IPS-20b (cell line): ENCODE measurements around the gene WDR38.

Experiments used
- H3K27ac ChIP-seq: one replicate; pipeline ENCODE4 v1.5.1; 2013; ENCODE audit warnings: low read length
- H3K27me3 ChIP-seq: 2 replicates; pipeline ENCODE4 v1.6.1; 2013; ENCODE audit warnings: mild to moderate bottlenecking, low read length, inconsistent platforms; ENCODE audit not compliant: insufficient read depth
- H3K36me3 ChIP-seq: 2 replicates; pipeline ENCODE4 v1.6.1; 2013; ENCODE audit warnings: low read depth, mild to moderate bottlenecking, inconsistent platforms, low read length, moderate library complexity; ENCODE audit not compliant: insufficient read depth
- H3K4me1 ChIP-seq: 2 replicates; pipeline ENCODE4 v1.6.1; 2013; ENCODE audit warnings: mild to moderate bottlenecking, control low read depth, inconsistent platforms, low read length, moderate library complexity; ENCODE audit not compliant: insufficient read depth
- H3K4me3 ChIP-seq: 2 replicates; pipeline ENCODE4 v1.5.1; 2013; ENCODE audit warnings: mild to moderate bottlenecking, low read length, inconsistent platforms
- H3K9ac ChIP-seq: 2 replicates; pipeline ENCODE4 v1.6.1; 2013; ENCODE audit warnings: low read depth, mild to moderate bottlenecking, inconsistent platforms, low read length, moderate library complexity
- H3K9me3 ChIP-seq: 2 replicates; pipeline ENCODE4 v1.6.1; 2013; ENCODE audit warnings: mild to moderate bottlenecking, low read depth, low read length, inconsistent platforms; ENCODE audit not compliant: insufficient read depth

Gene WDR38, protein sequence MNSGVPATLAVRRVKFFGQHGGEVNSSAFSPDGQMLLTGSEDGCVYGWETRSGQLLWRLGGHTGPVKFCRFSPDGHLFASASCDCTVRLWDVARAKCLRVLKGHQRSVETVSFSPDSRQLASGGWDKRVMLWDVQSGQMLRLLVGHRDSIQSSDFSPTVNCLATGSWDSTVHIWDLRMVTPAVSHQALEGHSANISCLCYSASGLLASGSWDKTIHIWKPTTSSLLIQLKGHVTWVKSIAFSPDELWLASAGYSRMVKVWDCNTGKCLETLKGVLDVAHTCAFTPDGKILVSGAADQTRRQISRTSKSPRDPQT

DNA sequence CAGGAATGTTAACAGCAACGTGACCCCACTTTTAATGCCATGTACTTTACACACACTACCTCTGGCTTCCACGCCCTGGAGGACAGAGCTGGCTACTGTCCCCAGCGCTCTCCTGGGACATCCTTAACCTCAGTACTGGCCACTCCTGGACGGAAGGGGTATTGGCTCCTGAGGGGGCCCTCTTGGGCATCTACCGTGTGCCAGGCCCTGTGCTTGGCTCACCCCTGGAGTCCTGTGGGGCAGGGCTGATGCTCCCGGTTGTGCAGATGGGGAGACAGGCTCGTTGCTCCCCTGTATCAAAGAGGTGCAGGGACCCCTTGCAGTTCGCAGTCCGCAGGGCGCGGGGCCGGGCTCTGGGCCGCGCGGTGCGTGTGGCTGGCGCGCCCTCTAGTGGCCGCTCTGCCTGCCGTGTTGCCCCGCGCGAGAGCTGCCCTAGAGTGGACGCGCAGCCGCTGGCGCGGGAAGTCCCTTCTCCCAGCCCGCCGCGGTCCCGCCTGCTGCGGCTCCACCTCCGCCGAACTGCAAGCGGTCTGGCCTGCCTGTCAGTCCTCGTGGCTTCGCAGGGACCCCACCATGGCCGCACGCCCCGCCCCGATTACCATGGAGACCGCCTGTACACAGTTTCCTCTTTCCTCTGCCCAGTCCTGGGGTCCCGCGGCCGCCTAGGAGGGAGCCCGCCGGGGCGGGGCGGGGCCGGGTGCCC is at the start of gene WDR38:
TSS of gene WDR38 (plus strand) at position 632 of the 703 bp plus-strand sequence. CDS start 72 bp downstream, outside the sequence.
- Histone ChIP-seq H3K27me3 (no peaks in the 10 kb centered on the region), H3K36me3 (peaks cover 14% of the 10 kb centered on the region), H3K9me3 (no peaks in the 10 kb centered on the region), H3K9ac (no peak within 1 kb of the TSS; the same call in 1 of the 2 replicates), H3K4me3 (peak within 1 kb of the TSS; percentile 57), H3K27ac (no peak within 1 kb of the TSS), H3K4me1 (no peaks in the 10 kb centered on the region; the same call in 1 of the 2 replicates)

GRCh38 chr9:124803911-124804310 is 49.3 kb upstream of the WDR38 start:
- Histone ChIP-seq H3K4me1 (0 out of 2 replicates have a peak, but pooled peaks cover 3% of the 10 kb centered on the region), H3K4me3 (no peak overlapping the region), H3K27ac (no peak overlapping the region), H3K27me3 (no peaks in the 10 kb centered on the region), H3K9me3 (no peaks in the 10 kb centered on the region), H3K36me3 (no peaks in the 10 kb centered on the region), H3K9ac (no peak overlapping the region)

- Histone ChIP-seq H3K27ac (no peak overlapping the region), H3K9ac (no peak overlapping the region)
Measured at GRCh38 chr9:124805186-124805585, 48.1 kb upstream of the WDR38 start.

GRCh38 chr9:124808246-124808956 is 44.9 kb upstream of the WDR38 start:
- Histone ChIP-seq H3K9me3 (no peaks in the 10 kb centered on the region), H3K4me1 (peaks cover 15% of the 10 kb centered on the region), H3K9ac (no peak overlapping the region), H3K36me3 (no peaks in the 10 kb centered on the region), H3K27ac (no peak overlapping the region), H3K4me3 (no peak overlapping the region), H3K27me3 (no peaks in the 10 kb centered on the region)

More at GRCh38 chr9:124805186-124805585, 48.1 kb upstream of the WDR38 start:
- no peaks in the 10 kb centered on the region for H3K36me3 ChIP-seq
- no peaks in the 10 kb centered on the region for H3K27me3 ChIP-seq
- H3K4me1 ChIP-seq = peaks cover under 1% of the 10 kb centered on the region; the same call in 1 of the 2 replicates
- no peak overlapping the region for H3K4me3 ChIP-seq
- no peaks in the 10 kb centered on the region for H3K9me3 ChIP-seq

- no peaks in the 10 kb centered on the region for H3K27me3 ChIP-seq
- no peak overlapping the region for H3K9ac ChIP-seq
- H3K27ac ChIP-seq = no peak overlapping the region
- H3K36me3 ChIP-seq = no peaks in the 10 kb centered on the region
- no peaks in the 10 kb centered on the region for H3K9me3 ChIP-seq
- no peak overlapping the region for H3K4me3 ChIP-seq
- peaks cover 15% of the 10 kb centered on the region for H3K4me1 ChIP-seq
Measured at GRCh38 chr9:124809211-124809610, 44.0 kb upstream of the WDR38 start.

GRCh38 chr9:124809741-124810500 is 43.3 kb upstream of the WDR38 start:
- no peaks in the 10 kb centered on the region for H3K9me3 ChIP-seq
- H3K27ac ChIP-seq = peak overlapping the region; percentile 79
- no peak overlapping the region for H3K4me3 ChIP-seq
- peaks cover 15% of the 10 kb centered on the region for H3K4me1 ChIP-seq
- H3K9ac ChIP-seq = peak overlapping the region; percentile 67; the same call in 1 of the 2 replicates
- no peaks in the 10 kb centered on the region for H3K36me3 ChIP-seq
- H3K27me3 ChIP-seq = no peaks in the 10 kb centered on the region

GRCh38 chr9:124810663-124811355 is 42.5 kb upstream of the WDR38 start:
- Histone ChIP-seq H3K4me3 (no peak overlapping the region), H3K9ac (peak overlapping the region; percentile 67; the same call in 1 of the 2 replicates), H3K9me3 (no peaks in the 10 kb centered on the region)

DNA sequence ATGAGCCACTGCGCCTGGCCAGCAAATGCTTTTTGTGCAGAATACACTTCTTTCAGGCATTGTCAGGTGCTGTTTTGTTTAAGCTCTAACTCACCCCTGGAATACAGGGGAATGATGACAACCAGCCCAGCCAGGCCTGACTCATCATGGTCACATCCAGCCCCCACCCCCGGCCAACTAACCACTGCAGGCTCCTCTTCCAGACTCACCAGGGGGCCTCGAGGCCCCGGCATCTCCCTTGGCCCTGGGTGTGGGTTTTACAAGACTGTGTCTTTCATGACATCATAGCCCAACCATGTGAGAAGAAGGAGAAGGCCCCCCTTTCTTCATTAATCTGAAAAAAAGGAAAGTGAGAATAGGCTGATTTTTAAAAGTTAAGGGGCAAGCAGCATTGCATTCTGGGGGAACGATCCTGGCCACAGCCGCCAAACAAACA is 40.8 kb upstream of the WDR38 start:
- no peak overlapping the region for H3K4me3 ChIP-seq
- no peak overlapping the region for H3K9ac ChIP-seq
- H3K27ac ChIP-seq = no peak overlapping the region
- peaks cover 15% of the 10 kb centered on the region for H3K4me1 ChIP-seq
- no peaks in the 10 kb centered on the region for H3K9me3 ChIP-seq
- no peaks in the 10 kb centered on the region for H3K36me3 ChIP-seq
- no peaks in the 10 kb centered on the region for H3K27me3 ChIP-seq

More at GRCh38 chr9:124810663-124811355, 42.5 kb upstream of the WDR38 start:
- peaks cover 15% of the 10 kb centered on the region for H3K4me1 ChIP-seq
- H3K27ac ChIP-seq = peak overlapping the region; percentile 79
- H3K27me3 ChIP-seq = no peaks in the 10 kb centered on the region
- no peaks in the 10 kb centered on the region for H3K36me3 ChIP-seq

- Histone ChIP-seq H3K9me3 (no peaks in the 10 kb centered on the region), H3K9ac (no peak overlapping the region), H3K27me3 (no peaks in the 10 kb centered on the region), H3K4me3 (no peak overlapping the region), H3K4me1 (peaks cover 15% of the 10 kb centered on the region), H3K27ac (no peak overlapping the region), H3K36me3 (no peaks in the 10 kb centered on the region)
Measured at GRCh38 chr9:124813041-124813440, 40.2 kb upstream of the WDR38 start.

- no peaks in the 10 kb centered on the region for H3K36me3 ChIP-seq
- no peaks in the 10 kb centered on the region for H3K9me3 ChIP-seq
- H3K27ac ChIP-seq = no peak overlapping the region
- no peaks in the 10 kb centered on the region for H3K27me3 ChIP-seq
- no peak overlapping the region for H3K4me3 ChIP-seq
- H3K9ac ChIP-seq = no peak overlapping the region
- H3K4me1 ChIP-seq = peaks cover 15% of the 10 kb centered on the region
Measured at GRCh38 chr9:124813501-124814163, 39.6 kb upstream of the WDR38 start.
